Dermis blood vessel endothelial cell (primary cell): ENCODE measurements around the gene RAB11A. TPM values are rescaled to one million over a fixed set of nuclear protein-coding genes. Genes with fewer than 3 reads are reported as not detected.
"Not testable (repeated sequence)": the region's sequence is repeated elsewhere in the genome, so short reads cannot be mapped to it uniquely, and the experiment has no call there.

Experiments used
- DNase-seq: peaks from one replicate; pipeline ENCODE4 v3.0.0; 2010
- total RNA-seq: library from RNA; depleted of rRNA; stranded (reverse); fragments of >200 nt; gene quantifications from 2 replicates; pipeline ENCODE4 v1.2.3, GENCODE V29; 2014

RAB11A gene
- total RNA-seq, 1 donor from 2014 or later: 485 TPM

DNA sequence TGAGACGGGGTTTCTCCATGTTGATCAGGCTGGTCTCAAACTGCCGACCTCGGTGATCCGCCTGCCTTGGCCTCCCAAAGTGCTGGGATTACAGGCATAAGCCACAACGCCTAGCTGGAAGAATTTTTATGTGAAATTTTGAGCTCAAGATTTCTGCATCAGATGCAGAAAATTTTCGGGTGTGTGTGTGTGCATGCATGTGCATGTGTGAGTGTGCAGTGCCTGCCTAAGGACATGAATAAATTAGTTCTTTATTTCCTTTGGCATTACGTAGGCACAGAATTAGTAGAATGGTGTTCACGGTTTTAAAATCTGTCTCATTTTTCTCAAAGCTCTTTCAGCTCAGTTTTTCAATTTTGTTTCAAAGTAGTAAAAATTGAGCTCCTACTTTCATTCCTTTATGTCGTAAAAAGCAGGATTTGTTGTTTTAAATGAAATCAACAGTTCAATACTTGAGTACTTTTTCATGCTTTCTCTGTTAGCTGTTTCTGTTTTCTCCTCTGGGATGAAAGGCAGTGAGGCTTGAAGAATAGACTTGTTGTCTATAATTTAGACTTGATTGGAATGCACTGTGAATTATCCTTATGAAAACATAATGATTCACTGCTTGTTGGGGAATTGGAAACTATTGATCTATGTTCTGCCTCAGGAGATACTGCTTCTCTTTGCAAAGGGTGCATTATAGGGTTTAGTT is 23.3 kb upstream of the RAB11A start:
- no peak for DNase-seq

DNA sequence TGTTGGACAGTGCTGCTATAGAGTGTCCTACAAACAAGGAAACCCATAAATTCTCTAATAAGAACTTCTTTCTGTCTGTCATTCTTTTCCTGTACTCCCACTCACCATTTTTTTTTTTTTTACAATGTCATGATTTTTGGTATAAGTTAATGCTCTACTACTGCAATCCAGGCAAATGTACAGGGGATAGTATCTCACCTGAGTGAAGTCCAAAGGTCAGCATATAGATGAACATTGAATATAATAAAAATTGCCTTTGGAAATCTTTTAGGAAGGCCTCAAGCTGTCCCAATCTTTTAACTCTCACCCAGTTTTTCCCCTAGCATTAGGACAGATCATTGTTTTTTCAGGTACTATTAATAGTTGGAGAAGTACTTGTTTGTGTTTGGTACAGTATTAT is 21.3 kb upstream of the RAB11A start:
- no peak for DNase-seq

DNA sequence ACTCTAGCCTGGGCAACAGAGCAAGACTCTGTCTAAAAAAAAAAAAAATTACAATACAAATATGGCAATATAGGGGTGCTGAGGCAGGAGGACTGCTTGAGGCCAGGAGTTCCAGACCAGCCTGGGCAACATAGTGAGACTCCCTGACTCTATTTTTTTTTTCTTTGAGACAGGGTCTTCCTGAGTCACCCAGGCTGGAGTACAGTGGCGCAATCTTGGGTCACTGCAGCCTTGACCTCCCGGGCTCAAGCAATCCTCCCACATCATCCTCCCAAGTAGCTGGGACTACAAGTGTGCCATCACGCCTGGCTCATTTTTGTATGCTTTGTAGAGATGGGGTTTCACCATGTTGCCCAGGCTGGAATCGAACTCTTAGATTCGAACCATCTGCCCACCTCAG is 17.3 kb upstream of the RAB11A start:
- no peak for DNase-seq

DNA sequence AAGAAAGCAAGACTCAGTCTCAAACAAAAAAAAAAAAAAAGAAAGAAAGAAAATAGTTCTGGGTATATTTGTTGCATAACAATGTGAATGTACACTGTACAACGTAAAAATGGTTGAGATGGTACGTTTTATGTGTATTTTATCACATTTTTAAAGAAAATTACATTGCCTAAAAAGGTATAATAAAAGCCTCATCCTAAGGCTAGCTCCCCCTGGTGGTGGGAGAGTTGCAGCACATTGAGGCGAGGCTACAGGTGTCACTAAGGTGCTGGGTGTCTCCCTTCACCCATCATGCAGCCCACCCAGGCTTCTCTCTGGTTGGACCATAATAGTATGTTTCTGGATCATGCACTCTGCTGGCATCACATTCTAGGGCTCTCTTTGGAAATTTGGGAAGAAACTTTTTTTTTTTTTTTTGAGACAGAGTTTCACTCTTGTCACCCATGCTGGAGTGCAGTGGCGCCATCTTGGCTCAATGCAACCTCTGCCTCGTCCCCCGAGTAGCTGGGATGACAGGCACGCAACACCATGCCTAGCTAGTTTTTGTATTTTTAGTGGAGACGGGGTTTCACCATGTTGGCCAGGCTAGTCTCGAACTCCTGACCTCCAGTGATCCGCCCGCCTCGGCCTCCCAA is 12.4 kb upstream of the RAB11A start:
- DNase-seq: peak; percentile 79

DNA sequence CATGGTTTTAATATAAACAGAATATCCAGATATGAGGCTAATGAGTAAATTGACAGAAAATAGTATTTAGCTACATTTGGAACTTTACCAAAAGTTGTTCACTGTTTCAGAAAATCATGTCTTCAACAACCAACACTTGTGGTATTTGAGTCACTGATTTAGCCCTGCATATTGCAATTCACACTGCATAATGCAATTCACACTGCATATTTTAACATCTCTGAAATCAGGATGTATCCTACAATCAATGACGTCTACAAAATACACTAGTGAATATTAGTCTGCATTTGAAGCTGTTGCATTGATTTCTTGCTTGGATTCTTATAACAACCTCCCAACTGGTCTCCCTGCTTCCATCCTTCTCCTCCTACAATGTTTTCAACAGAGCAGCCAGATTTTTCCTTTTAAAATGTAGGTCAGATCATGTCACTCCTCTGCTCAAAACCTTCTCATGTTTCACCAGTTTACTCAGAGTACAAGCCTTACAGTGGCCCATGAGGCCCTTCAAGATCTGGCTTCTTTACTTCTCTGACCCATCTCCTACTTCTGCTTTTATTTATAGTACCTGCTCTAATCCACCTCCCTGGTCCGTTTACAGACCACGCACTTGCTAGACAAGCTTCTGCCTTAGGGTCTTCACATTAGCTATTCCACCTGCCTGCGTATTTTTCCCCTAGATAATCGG is 11.4 kb upstream of the RAB11A start:
- no peak for DNase-seq

DNA sequence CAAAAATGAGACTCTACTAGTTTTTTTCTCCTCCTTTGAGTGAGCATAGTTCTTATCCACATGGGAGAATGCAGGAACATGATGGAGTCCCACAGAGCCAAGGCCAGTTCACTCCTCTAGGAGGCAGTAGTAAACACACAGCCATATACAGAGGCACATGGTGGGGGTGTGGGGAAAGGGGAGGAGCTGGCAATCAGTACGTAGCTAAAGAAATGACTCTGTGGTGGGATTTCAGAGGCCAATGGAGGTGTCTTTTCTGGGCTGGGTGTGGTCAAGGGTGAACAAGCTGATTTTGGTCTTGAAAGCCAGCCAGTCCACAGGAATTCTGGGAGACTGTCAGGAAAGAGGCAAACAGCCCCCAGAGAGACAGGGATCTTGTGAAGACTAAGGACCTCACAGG is 6.6 kb upstream of the RAB11A start:
- DNase-seq: peak; percentile 77

GRCh38 chr15:65863106-65863505 is 6.2 kb upstream of the RAB11A start:
- no peak for DNase-seq

DNA sequence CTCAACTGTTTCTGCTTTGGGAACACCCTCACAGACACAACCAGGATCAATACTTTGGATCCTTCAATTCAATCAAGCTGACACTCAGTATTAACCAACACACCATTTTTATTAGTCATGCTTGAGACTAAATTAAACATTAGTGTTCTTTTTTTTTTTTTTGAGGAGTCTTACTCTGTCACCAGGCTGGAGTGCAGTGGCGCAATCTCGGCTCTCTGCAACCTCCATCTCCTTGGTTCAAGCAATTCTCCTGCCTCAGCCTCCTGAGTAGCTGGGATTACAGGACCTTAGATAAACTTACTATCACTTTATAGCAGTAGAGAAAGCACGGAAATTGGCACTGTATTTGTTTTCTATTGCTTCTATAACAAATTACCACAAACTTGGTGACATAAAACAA is 2.0 kb upstream of the RAB11A start:
- no peak for DNase-seq

DNA sequence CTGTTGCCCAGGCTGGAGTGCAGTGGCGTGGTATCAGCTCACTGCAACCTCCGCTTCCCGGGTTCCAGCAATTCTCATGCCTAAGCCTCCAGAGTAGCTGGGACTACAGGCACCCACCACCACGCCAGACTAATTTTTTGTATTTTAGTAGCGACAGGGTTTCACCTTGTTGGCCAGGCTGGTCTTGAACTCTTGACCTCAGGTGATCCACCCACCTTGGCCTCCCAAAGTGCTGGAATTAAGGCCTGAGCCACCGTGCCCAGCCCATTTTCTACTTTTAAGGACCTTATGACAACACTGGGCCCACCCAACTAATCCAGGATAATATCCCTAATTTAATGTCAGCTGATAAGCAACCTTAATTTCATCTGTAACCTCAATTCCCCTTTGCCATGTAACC is 1.4 kb upstream of the RAB11A start:
- not testable (repeated sequence) for DNase-seq

- DNase-seq: no peak
Measured at GRCh38 chr15:65868546-65869125, 655 bp upstream of the RAB11A start.

DNA sequence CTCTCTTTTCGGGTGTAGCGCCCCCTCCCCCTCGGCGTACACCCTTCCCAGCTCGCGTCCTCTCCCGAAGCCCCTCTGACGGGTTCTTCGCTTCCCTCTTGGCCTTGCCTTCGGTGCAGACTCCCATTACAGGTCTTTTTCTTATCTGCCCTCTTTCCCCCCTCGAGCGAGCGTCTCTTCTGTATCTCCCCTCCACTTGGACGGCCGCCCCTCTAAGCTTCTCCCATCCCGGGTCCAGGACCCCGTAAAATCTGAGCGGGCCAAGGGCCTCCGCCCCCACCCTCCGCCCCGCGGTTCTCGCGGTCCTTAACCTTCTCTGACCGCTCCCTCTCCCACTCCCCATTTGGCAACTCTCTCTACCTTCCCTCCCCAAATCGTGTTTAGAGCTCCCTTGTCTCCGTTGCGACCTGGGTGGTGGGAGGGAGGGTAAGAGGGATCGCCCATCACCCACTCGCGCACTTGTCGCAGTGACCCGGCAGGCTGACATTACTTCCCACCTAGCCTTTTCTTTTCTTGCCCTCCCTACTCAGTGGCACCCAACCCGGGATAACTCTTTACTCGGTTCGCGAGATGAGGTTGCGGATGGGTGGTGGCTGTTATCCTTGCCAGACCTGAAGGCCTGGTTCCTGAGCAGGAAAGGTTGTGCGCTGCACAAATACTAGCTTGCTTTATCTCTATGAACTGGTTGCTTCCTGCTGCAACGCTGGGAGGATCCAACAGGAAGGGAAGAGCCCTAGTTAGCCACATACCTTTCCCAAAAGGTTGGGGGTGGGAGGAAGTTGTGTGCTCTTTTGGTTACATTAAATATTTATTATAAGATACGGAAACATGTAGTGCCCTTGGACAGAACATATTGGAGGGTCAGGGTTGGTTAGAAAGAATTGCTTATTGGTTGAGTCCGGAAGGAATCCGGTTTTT is 922 bp downstream of the RAB11A start:
- DNase-seq: peak; percentile 87

DNA sequence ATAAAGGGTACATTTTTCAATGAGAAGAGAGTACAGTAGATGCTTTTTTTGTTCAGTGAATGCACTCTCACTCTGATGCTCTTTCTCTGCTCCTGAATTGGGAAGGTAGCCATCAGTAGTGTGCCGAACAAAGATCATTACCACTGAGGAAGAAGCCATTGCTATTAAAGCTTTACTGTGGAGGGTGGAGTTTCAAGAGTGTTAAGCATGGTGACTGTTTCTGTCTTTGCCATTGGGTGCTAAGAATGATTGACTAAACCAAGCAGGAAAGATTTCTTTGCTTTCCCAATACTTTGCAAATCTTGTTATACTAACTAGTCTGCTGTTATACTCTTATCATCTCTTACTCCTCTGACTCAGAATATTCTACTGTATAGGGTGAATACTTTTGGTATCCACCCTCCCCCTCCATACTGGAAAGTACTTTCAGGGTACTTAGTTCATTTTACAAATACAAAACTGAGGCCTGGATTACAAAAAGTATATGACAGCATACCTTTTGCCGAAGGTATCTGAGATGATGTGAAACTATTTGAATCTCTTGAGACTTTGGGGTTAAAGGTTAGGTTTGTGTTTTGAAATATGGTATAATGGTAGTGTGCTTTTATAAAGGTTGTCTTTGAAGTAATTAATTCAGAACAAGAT is 1.7 kb downstream of the RAB11A start:
- peak; percentile 73 for DNase-seq

GRCh38 chr15:65871886-65872285 is 2.6 kb downstream of the RAB11A start:
- not testable (repeated sequence) for DNase-seq

GRCh38 chr15:65872596-65872995 is 3.3 kb downstream of the RAB11A start:
- peak; percentile 47 for DNase-seq

DNA sequence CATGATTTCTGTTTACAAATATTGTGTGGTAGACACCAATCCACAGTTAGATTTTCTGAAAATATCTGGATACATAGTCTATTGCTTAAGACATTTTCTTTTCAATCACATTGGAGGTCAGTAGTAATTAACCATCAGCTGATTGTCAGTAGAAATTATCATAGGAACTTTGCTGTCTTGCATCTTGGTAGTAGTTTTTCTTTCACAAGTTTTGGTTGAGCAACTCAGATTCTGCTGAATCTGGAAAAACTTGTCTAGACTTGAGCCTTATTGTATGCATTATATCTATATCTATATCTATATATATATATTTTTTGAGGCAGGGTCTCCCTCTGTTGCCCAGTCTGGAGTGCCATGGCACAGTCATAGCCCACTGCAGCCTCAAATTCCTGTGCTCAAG is 4.0 kb downstream of the RAB11A start:
- DNase-seq: no peak

DNA sequence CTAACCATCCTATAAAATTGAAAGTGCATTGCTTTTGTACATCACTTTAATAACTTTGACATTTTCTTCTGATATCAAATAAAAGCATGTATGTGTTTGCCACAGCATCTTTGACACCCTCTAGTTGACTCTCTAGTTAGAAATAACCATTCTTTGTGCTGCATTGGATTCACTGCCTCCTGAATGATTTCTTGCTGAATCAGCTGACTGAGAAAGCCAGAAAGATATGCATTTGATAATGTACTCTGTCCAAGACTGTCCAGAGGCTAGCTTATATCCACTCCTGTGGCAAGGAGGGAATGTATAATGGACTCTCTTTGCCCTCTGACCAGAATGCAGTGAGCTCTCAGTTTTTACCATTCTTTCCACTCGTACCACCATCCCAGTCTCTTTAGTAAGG is 6.2 kb downstream of the RAB11A start:
- DNase-seq: no peak

GRCh38 chr15:65877749-65878148 is 8.5 kb downstream of the RAB11A start:
- no peak for DNase-seq

DNA sequence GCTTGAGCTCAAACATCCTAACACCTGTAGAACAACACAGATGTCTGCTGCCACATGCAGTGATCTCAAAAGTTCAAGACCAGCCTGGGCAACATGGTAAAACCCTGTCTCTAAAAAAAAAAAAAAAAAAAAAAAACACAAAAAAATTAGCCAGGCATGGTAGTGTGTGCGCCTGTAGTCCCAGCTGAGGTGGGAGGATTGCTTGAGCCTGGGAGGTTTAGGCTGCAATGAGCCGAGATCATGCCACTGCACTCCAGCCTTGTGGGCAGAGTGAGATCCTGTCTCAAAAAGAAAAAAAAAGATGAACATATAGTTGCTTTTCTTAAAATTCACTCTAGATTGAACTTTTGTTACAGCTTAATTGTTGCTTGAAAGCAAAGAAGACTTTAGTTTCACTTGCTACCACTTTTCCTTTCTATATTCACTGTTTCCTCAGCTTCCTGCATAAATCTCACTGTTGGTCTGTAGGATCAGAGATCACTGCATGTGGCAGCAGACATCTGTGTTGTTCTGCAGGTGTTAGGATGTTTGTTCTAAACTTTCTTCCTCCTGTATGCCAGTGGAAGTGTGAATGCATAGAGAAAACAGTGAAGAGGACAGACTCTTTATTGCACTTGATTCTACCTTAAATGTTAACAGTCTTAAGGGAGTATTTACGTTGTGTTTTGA is 12.6 kb downstream of the RAB11A start:
- peak; percentile 62 for DNase-seq

DNA sequence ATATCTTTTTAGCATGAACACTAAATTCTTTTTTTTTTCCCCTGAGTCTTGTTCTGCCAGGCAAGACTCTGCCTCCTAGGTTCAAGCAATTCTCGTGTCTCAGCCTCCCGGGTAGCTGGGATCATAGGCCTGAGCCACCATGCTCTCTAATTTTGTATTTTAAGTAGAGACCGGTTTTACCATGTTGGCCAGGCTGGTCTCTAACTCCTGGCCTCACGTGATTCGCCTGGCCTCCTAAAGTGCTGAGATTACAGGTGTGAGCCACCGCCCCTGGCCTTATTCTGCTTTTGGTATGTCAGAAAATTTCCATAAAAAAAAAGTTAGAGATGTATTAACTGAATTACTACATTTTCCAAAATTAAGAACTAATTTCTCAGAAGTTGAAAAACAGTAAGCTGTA is 14.3 kb downstream of the RAB11A start:
- no peak for DNase-seq

DNA sequence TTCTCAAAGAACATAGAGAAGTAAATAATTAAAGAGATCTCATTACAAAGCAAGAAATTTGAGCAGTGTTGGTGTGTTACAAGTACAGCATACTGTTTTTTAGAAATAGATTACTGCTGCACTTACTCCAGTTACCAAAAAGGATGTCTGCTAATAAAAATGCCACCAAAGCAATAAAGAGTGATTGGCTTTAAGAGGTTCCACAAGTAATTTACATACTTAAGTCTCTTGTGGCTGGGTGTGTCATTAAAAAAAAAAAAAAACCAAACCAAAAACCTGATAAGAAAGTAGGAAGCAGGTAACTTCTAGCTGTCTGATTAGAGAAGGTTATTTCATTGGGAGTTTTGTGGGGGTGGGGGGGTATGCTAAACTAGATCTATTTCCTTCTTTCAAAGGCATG is 15.2 kb downstream of the RAB11A start:
- DNase-seq: no peak

DNA sequence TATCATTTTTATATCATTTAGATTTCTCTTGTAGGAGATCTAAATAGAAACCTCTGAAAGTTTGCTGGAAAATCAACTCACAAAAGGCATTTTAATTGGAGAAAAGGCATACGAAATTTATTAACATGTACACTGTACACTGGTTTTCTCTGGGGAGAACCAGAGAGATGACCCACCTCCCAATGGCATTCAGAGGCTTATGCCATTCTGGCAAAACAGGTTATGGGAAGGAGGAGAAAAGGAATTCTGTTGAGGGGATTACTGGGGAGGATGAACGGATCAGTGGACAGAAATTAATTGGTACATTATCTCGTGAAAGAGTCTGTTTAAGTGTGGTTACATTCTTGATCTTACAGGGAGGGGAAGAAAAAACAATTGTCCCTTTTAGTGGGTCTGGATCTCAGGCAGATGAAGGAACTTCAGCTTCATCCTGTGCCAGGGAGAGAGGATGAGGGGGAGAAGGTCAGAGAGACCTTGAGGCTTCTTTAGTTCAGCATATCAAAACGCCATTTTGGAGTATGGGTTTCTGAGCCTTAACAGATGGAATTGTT is 16.5 kb downstream of the RAB11A start:
- DNase-seq: no peak
